CD1c-positive myeloid dendritic cell (primary cell): ENCODE measurements around the gene TBCEL.
"Not testable (repeated sequence)": the region's sequence is repeated elsewhere in the genome, so short reads cannot be mapped to it uniquely, and the experiment has no call there.

Experiments used
- DNase-seq: peaks from one replicate; pipeline ENCODE4 v3.0.0-alpha.2; 2016; ENCODE audit errors: extremely low spot score

The TBCEL gene

DNA sequence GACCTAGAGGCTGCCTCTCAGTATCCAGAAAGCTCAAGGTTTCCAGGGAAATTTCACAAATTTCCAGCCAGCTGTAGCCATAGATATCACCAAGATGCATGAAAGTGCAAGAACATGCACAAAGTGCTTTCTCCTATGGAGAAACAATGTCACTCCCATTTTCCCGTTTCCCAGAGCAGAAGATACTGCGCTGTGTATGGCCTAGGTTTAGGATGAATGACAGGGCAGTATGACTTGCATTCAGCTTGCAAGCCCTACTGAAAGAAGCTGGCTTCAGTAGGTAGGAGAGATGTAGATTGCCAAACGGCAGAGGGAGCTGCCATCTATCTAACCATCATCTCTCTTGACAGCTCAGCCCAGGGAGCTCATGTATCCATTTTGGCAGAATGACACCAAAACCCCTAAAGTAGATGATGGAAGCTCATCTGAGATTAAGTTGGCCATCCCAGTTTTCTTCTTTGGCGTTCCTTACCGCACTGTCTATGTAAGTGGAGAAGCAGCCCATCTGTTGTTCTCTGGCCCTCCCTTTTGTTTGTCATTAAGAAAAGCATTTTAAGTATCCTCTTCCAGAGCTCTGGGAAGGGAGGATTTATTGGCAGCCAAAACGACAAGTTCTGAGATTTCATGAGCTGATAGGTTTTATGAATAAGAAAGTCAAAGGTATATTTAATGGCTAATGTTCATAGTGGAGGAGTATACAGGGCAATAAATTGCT lies 81.7 kb downstream of the TBCEL start:
- DNase-seq, result no peak

DNA sequence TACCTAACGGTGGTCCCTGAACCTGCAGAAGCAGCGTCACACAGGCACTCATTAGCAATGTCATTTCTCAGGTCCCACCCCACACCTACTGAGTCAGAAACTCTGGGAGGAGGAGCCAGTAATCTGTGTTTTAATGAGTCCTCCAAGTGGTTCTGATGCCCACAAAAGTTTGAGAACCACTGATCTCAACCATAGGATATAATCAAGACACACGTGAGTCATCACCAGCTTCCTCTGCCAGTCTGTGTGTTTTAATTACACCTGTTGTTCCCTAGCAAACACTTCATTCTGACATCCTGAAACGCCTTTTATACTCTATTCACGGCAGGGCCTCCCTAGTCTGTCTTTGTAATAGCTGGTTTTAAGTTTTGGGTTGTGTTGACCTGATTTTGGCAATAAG lies 82.9 kb downstream of the TBCEL start:
- no peak for DNase-seq

DNA sequence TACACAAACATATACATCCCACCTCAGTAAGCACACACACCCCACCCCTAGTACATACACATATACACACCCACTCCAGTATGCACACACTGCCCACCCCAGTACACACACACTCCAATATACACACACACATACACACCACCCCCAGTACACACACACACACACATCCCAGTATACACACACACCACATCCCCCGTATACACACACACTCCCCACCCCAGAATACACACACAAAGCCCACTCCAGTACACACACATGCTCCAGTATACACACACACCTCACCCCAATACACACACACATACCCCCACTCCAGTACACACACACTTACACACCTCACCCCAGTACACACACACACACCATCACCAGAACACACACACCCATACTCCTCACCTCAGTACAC lies 84.5 kb downstream of the TBCEL start:
- DNase-seq, result no peak

DNA sequence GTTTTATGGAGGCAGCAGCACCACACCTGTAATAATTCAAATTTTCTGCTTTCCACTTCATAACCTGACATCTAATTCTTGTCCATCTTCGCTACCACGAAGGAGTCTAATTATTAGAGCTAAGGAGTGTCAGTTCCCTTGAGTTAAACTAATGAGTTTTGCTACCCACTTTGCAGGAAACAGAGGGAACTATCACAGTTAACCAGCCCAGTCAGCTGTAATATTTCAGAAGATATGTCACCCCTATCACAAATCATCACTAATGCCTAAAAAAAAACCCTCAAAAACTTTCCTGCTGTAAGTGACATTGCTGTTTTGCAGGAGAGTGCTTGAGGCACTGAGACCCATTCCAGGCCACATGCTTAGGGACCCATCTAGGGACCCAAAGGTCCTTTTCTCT lies 85.6 kb downstream of the TBCEL start:
- no peak for DNase-seq

DNA sequence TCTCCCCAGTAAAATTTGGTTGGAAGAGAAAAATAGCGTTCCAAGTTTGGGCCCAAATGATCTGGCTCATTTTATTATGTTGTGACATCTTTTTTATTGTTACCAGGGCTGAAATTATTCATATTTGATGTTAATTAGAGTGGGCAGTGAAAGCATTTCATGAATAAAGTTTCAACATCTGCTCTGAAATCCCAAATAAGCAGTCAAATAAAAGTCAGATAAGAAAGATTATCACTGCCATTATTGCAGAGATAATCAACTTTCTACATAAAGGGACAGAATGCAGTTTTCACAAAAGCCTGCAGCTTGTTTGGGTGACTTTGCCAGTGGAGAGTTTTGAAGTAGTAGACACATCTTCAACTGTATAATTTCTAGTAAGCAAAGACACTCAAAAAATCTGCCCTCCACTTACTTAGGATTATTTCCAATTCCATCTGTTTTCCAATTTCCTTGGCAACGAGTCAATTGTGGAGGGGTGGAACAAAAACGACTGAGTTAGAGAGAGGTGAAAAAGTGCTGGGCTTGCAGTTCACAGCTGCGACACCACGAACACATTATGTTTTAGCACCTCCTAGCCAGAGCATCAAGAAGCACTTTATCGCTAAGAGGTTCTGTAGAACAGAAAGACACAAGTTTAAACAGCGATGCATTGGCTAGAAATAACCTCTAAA lies 86.1 kb downstream of the TBCEL start:
- no peak for DNase-seq

DNA sequence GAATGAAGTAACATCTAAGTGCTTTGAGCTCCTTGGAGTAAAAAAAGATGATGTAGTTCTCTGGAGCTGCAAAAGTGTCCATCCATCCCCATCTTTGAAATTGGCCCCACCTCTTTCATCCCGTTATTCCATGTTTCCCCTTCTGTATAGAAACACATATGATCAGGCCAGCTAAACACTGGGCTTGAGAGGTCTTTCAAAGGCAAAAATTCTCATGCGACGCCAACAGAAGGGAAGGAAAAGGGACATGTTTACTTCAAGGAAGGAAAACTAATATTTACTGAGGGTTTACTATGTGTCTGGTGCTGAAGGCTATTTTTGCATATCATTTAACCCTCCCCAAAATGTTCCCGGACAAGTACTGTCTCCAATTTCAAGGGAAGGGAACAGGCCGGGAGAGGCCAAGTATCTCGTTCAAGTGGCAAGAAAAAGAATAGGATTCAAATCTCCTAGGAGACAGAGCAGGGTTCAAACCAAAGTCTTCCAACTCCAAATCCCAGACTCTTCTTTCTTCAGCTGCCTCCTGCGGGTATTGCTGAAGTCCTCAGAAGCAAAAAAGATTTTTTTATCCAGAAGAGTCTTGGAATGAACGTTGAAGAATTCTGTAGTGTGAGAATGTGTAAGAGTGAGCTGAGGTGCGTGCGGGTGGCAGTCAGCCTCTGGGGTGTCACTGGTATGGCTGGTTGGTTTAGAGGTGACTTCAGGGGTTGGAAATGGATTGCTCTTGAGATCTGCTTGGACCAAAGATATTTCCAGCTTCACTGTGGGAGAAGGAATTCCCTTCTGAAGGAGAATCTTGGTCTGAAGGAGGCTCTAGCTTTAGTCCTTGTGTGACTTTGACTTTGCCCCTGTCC lies 87.2 kb downstream of the TBCEL start:
- no peak for DNase-seq

DNA sequence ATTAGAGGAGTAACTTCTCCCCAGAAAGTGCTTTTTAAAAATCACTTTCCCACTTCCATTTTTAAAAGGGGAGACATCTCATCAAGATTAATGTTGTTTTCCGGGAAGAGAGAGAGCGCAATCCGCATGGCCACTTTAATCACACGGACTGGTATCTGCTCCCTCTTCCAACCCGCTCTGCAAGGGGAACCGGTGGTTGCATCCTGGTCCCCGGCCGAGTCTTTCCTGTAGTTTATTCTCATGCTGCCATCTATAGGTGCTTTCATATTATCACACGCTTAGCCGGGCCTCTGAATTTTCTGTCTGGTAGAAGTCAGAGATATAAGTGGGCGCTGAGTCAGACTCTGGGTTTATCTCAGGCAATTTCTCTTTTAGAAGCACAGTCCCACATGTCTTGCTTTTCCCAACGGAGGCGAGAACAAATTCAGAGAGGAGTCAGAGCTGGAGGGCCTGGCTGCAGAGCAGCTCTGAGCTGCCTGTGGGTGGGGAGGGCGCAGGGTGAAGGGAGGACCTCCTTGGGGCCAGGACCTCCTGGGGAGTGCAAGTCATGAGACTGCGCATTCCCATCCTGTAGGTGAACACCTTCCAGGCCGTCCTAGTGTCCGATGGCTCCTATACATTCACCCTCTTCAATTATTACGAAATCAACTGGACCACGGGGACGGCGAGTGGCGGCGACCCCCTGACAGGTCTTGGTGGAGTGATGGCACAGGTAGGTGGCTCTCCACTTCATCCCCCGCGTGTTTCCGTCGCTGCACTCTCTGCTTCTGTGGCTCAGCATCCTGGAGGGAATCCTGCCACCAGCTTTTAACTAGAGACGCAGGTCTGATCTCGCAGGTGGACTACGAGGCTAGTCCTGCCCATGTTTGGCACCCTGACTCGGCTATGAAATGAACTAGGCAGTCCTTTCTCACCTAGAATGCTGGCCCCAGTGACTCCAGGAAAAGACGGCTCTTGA lies 88.9 kb downstream of the TBCEL start:
- peak; percentile 53 for DNase-seq

DNA sequence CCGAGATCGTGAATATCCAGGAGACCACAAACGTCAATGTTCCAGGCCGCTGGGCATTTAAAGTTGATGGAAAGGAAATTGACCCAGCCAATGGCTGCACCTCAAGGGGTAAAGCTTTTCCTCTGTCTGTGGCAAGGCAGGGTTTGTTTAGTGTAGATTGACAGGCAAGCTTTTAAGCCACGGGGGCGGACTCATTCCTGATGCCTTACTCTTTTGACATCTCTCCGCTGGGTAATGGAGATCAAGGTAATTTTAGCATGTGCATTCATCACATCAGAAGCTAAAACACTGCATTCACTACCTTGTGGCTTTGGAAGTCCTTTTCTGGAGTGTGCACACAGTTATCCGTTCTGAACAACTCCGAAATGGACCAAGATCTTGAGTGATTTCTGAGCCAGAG lies 89.7 kb downstream of the TBCEL start:
- no peak for DNase-seq

DNA sequence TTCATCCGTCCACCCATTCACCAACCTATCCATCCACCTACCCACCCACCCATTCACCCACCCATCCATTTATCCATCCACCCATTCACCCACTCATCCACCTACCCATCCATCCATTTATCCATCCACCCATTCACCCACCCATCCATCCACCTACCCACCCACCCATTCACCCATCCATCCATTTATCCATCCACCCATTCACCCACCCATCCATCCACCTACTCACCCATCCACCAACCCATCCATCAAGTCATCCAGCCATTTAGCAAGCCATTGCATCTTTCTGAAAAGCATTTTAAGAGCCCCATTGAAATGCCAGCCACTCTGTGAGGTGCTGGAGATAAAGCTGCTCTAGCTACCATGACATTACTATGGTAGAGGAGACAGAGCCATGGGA lies 91.1 kb downstream of the TBCEL start:
- not testable (repeated sequence) for DNase-seq

DNA sequence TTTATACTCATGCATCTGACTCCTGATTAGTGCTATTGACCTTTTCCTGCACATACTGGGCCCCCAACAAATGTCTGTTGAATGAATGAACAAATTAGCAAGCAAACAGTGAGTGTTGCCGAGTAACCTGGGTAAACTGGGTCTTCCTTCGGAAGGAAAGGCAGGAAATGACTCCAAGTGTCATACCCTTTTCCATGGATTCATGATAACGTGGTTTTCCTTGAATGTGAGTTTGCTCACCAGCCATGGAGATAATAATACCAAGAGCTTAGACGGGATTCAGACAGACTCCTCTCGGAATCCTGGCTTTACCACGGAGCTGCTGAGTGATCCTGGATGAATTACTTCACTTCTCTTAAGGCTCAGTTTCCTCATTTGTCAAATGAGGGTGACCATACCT lies 93.9 kb downstream of the TBCEL start:
- no peak for DNase-seq

DNA sequence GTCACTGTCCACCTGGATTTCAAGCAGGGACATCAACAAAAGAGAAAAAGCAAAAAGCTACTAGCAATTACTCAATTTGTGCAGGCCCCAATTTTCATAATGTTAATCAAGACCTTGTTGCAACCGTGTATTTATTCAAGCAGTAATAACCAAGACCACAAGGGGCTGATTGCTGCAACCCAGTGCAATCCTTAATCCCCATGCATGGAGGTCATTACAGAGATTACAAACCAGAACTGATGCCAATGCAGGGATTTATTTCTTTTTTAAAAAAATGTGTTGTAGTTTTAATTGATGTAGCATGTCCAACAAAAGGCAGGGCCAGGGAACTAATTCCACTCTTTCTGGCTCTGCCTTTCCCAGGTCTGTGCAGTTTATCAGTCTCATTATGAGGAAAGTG lies 95.5 kb downstream of the TBCEL start:
- DNase-seq, result no peak

DNA sequence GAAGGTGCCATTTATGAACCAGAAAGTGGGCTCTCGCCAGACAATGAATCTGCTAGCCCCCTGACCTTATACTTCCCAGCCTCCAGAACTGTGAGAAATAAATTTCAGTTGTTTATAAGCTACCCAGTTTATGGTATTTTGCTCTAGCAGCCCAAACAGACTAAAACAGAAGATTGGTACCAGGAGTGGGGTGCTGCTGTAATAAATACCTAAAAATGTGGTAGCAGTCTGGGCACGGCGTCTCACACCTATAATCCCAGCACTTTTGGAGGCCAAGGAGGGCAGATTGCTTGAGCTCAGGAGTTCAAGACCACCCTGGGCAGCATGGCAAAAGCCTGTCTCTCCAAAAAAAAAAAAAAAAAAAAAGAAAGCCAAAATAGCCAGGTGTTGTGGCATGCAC lies 98.4 kb downstream of the TBCEL start:
- no peak for DNase-seq

DNA sequence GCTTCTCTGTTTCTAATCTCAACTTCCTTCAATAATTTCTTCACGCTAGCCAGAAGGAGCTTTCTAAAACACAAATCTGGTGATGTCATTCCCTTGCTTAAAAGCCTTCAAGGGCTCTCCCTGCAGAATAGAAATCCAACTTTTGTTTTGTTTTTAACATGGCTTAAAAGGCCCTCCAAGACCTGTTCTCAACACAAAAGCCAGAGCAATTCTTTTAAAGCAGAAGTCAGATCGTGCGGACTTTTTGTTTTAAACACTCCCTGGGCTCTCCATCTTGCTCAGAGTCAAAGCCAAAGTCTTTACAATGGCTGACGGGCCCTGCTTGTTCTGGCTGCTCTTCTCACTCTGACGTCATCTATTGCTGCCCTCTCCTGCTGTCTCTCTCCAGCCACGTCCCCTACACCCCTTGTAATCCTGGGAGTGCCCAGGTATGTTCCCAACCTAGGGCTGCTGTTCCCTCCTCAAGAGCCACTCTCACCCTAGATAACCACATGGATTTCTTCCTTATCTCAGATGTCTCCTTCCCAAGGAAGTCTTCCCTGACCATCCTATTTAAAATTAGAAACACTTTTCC lies 99.7 kb downstream of the TBCEL start:
- DNase-seq, result no peak

DNA sequence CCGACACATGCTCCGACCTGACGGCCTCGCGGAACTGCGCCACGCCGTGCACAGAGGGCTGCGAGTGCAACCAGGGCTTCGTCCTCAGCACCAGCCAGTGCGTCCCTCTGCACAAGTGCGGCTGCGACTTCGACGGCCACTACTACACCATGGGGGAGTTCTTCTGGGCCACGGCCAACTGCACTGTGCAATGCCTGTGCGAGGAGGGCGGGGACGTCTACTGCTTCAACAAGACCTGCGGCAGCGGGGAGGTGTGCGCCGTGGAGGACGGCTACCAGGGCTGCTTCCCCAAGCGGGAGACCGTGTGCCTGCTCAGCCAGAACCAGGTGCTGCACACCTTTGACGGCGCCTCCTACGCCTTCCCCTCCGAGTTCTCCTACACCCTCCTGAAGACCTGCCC lies 103.9 kb downstream of the TBCEL start:
- no peak for DNase-seq

DNA sequence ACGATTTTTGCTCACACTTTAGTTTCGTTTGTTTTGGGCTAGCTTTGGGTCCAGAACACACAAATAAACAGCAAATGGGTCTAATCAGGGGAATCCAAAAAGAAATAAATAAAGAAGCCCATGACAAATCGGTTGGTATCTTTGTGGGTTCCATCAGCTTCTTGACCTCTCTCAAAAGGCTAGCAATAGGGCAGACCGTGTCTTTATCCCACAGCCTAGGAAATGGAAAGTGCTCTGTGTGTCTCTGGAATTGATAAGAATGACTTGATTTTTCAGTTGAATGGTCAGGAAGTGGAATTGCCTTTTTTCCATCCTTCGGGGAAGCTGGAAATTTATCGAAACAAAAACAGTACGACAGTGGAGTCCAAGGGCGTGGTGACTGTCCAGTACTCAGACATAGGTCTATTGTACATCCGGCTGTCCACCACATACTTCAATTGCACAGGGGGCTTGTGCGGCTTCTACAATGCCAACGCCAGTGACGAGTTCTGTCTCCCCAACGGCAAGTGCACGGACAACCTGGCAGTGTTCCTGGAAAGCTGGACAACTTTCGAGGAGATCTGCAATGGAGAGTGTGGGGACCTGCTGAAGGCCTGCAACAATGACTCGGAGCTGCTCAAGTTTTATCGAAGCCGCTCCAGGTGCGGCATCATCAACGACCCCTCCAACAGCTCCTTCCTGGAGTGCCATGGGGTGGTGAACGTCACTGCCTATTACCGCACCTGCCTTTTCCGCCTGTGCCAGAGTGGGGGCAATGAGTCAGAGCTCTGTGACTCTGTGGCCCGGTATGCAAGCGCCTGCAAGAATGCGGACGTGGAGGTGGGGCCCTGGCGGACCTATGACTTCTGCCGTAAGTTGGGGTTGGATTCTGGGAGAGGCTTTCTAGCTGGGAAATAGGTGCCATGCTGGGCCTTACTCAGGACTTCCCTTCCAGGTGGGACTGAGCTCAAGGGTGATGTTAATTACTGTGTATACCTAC lies 105.7 kb downstream of the TBCEL start:
- no peak for DNase-seq

DNA sequence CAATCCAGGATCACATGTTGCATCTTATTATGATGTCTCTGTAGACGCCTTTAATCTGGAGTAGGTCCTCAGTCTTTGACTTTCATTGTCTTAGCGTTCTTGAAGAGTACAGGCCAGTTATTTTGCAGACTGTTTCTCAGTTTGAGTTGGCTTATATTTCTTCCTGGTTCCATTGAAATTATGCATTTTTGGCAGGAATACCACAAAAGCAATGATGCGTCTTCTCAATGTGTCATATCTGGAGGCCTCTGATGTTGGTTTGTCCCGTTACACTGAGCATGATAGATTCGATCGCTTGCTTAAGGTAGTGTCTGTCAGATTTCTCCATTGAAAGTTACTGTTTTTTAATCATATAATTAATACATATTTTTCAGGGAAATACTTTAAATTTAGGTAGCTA lies 107.8 kb downstream of the TBCEL start:
- no peak for DNase-seq

DNA sequence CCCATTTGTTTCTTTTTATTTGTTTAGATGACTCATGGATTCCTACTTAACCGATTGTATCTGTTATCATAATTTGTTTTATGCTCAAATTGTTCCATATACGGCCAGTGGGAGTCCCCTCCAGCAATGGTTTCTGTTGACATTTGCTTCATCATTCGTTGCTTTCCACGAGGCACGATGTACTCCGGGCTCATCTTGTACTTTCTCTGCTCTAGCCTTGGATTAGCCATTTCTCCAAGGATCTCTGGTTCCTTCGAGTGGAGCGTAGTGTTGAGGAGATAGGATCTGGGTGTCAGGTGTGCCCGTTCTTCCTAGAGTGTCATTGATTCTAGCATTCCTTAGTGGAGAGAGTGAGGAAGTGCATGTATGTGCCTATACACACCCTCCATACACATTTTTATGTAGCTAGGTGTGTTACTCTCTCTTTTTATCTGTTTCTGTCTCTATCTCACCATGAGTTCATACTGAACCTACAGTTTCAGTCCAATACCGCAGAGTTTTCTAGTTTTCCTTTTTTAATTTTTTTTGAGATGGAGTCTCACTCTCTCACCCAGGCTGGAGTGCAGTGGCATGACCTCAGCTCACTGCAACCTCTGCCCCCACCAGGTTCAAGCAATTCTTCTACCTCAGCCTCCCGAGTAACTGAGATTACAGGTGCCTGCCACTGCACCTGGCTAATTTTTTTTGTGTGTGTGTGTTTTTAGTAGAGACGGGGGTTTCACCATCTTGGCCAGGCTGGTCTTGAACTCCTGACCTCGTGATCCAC lies 108.5 kb downstream of the TBCEL start:
- no peak for DNase-seq

DNA sequence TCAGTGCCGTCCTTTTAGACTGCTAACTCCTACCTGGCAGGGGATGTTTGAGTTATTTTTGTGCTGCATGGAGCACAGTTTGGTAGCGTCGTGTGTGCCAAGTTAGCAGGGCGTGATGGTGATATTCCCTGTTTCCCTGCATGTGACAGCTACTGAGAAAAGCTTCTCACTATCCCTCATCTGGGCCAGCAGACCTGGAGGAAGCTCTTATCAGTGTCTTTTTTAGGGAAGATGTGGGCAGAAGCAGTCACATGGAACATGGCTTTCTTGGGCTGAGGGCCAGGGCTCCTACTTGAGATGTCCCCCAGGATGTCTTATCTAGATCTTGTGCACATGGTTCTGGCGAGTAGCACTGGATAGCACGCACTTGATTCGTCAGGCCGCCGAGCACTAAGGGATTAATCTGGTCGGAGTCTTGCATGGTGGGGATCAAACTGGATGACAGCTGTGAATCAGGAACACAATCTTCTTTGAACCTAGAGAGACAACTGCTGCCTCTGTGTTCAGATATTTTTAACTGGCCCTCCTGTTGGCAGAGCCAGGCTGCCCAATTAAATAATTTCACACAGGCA lies 110.9 kb downstream of the TBCEL start:
- no peak for DNase-seq

DNA sequence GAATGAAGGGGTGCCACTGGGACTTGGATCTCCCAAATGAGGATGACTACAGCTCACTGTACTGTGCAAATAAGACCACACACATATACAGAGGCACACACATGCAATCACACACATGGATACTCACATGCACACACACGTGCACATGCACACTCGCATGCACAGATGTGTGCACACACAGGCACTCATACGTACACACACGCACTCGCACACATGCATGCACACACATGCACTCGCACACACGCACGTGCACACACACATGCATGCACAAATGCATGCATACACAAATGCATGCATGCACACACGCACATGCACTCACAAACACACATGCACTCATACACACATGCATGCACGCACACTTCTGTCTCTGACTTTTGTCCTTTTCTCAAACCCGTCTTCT lies 113.1 kb downstream of the TBCEL start:
- DNase-seq, result no peak
